Vagina (tissue), 2 donors: ENCODE data around the gene PSMC3IP. TPM values are rescaled to one million over a fixed set of nuclear protein-coding genes. Genes with fewer than 3 reads are reported as not detected.

ENCODE experiments used
- DNase-seq, 2 donors: peaks; one replicate each; pipeline ENCODE4 v3.0.0-alpha.2; 2017; ENCODE audit errors: extremely low spot score in 2 of 2
- H3K27ac ChIP-seq: fragments of 200-600 bp; sonication (generic); one replicate; pipeline ENCODE4 v1.5.1; 2019
- H3K27me3 ChIP-seq: fragments of 200-600 bp; sonication (generic); one replicate; pipeline ENCODE4 v1.5.1; 2019
- H3K36me3 ChIP-seq, 2 donors: fragments of 200-600 bp; sonication (generic); one replicate each; pipeline ENCODE4 v1.5.1; 2017 to 2019
- H3K4me1 ChIP-seq: fragments of 200-600 bp; sonication (generic); one replicate; pipeline ENCODE4 v1.5.1; 2019
- H3K4me3 ChIP-seq, 2 donors: fragments of 200-600 bp; sonication (generic); 1 replicate in 1 of 2; 2 replicates in 1 of 2; pipeline ENCODE4 v1.5.1; 2016 to 2019
- H3K9me3 ChIP-seq: fragments of 200-600 bp; sonication (generic); one replicate; pipeline ENCODE4 v1.5.1; 2019
- POLR2A ChIP-seq, 2 donors: fragments of 450-650 bp; IDR thresholded peaks; one replicate each; pipeline ENCODE4 v1.6.1; 2017; ENCODE audit warnings: antibody characterized with exemption in 2 of 2, mild to moderate bottlenecking in 2 of 2, moderate library complexity in 2 of 2
- POLR2AphosphoS5 ChIP-seq, 2 donors: sonication (generic); formaldehyde crosslinking; IDR thresholded peaks; one replicate each; pipeline ENCODE4 v1.9.0; 2017; ENCODE audit warnings: antibody characterized with exemption in 2 of 2, mild to moderate bottlenecking in 2 of 2, low read depth in 1 of 2; ENCODE audit not compliant: insufficient read depth in 1 of 2
- intact Hi-C: fragments of 100-400 bp; cut with DNase I; formaldehyde crosslinking; loops from one replicate; pipeline ENCODE4 v1.15.1; 2023
- total RNA-seq: library from RNA; depleted of rRNA; stranded (reverse); fragments of >200 nt; gene quantifications from one replicate; pipeline ENCODE4 v1.2.3, GENCODE V29; 2016
- TF ChIP-seq, protein P1 (sequence below), 3 experiments: fragments of 450-650 bp in 2 of 3; fragments of 200-600 bp in 1 of 3; sonication (generic) in 1 of 3; IDR thresholded peaks; one replicate each; pipeline ENCODE4 v1.5.1; 2017 to 2019; ENCODE audit warnings: antibody characterized with exemption in 3 of 3, mild to moderate bottlenecking in 2 of 3, moderate library complexity in 2 of 3

Gene PSMC3IP
- total RNA-seq, 1 donor from 2014 or later: 0.98 TPM

DNA sequence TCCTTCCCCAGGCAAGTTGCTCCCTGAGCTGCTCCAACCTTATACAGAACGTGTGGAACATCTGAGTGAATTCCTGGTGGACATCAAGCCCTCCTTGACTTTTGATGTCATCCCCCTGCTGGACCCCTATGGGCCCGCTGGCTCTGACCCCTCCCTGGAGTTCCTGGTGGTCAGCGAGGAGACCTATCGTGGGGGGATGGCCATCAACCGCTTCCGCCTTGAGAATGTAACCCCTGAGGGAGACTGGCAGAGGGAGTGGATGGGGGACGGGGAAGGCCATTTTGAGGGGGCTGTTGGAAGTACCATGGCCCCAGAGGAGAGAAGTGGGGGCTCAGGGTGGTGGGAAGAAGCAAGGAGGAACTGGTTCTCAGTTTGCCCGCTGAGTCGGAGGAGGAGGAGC, 13.6 kb downstream of the PSMC3IP start:
- intact Hi-C loops: no loop called here
- peaks cover 56% of the 10 kb centered on the region for H3K4me1 ChIP-seq
- H3K4me3 ChIP-seq: no peak overlapping the region
- H3K36me3 ChIP-seq: peaks cover 0 to 30% of the 10 kb centered on the region in 2 donors
- H3K27me3 ChIP-seq: no peaks in the 10 kb centered on the region
- no peak for DNase-seq
- TF ChIP-seq POLR2A (IDR thresholded peaks at IDR 0.05) (no peak), POLR2AphosphoS5 (IDR thresholded peaks at IDR 0.05; ENCODE audit: insufficient read depth in 1 of 2, low read depth in 1 of 2) (no peak)
- TF ChIP-seq, protein P1, sequence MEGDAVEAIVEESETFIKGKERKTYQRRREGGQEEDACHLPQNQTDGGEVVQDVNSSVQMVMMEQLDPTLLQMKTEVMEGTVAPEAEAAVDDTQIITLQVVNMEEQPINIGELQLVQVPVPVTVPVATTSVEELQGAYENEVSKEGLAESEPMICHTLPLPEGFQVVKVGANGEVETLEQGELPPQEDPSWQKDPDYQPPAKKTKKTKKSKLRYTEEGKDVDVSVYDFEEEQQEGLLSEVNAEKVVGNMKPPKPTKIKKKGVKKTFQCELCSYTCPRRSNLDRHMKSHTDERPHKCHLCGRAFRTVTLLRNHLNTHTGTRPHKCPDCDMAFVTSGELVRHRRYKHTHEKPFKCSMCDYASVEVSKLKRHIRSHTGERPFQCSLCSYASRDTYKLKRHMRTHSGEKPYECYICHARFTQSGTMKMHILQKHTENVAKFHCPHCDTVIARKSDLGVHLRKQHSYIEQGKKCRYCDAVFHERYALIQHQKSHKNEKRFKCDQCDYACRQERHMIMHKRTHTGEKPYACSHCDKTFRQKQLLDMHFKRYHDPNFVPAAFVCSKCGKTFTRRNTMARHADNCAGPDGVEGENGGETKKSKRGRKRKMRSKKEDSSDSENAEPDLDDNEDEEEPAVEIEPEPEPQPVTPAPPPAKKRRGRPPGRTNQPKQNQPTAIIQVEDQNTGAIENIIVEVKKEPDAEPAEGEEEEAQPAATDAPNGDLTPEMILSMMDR (IDR thresholded peaks at IDR 0.05): no peak
- H3K9me3 ChIP-seq: no peaks in the 10 kb centered on the region
- H3K27ac ChIP-seq: peak overlapping the region; percentile 8

DNA sequence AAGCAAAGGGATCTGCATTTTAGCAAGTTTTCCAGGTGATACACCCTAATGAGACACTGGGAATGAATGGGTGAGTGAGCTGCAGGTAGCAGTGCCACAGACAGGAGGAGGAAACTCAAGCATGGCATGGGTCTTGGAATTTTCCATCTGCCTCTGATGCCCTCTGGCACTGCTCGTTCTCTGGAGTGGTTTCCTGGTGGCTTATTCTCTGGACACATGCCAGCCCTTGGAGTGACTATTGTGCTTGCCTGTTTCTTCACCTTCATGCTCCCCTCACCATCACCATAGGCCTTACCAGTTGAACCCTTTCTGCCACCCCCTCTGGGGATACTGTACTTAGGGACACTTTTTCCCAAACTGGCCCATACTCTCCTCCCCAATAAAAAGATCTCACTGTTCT, 14.0 kb downstream of the PSMC3IP start:
- DNase-seq: no peak
- intact Hi-C loops: no loop called here
- TF ChIP-seq, protein P1 (IDR thresholded peaks at IDR 0.05): no peak
- no peak for TF ChIP-seq POLR2A (IDR thresholded peaks at IDR 0.05)
- Histone ChIP-seq H3K27ac (peak overlapping the region; percentile 8), H3K4me3 (peak overlapping the region in 1 of 2 donors; percentile 85), H3K4me1 (peaks cover 54% of the 10 kb centered on the region), H3K27me3 (no peaks in the 10 kb centered on the region), H3K9me3 (no peaks in the 10 kb centered on the region), H3K36me3 (peaks cover 0 to 26% of the 10 kb centered on the region in 2 donors)

- no peak for DNase-seq
- peaks cover 49% of the 10 kb centered on the region for H3K4me1 ChIP-seq
- peaks cover 0 to 22% of the 10 kb centered on the region in 2 donors for H3K36me3 ChIP-seq
- no peak for TF ChIP-seq POLR2AphosphoS5 (IDR thresholded peaks at IDR 0.05; ENCODE audit: insufficient read depth in 1 of 2, low read depth in 1 of 2)
- TF ChIP-seq, protein P1 (IDR thresholded peaks at IDR 0.05): no peak
- TF ChIP-seq POLR2A (IDR thresholded peaks at IDR 0.05): no peak
- H3K9me3 ChIP-seq: no peaks in the 10 kb centered on the region
- peak overlapping the region; percentile 84 to 85 for H3K4me3 ChIP-seq
- no peaks in the 10 kb centered on the region for H3K27me3 ChIP-seq
- intact Hi-C loops: no loop called here
- H3K27ac ChIP-seq: peak overlapping the region; percentile 84
Observed at GRCh38 chr17:42563143-42563509, 14.4 kb downstream of the PSMC3IP start.

- Histone ChIP-seq H3K36me3 (peaks cover 0 to 22% of the 10 kb centered on the region in 2 donors), H3K27ac (peak overlapping the region; percentile 84), H3K4me3 (peak overlapping the region; percentile 84 to 85), H3K4me1 (peaks cover 44% of the 10 kb centered on the region), H3K27me3 (no peaks in the 10 kb centered on the region), H3K9me3 (no peaks in the 10 kb centered on the region)
- no peak for TF ChIP-seq POLR2A (IDR thresholded peaks at IDR 0.05)
- TF ChIP-seq, protein P1 (IDR thresholded peaks at IDR 0.05): no peak
- no peak for TF ChIP-seq POLR2AphosphoS5 (IDR thresholded peaks at IDR 0.05; ENCODE audit: insufficient read depth in 1 of 2, low read depth in 1 of 2)
- intact Hi-C loops: no loop called here
- no peak for DNase-seq
Observed at GRCh38 chr17:42562388-42563142, 15.0 kb downstream of the PSMC3IP start.

DNA sequence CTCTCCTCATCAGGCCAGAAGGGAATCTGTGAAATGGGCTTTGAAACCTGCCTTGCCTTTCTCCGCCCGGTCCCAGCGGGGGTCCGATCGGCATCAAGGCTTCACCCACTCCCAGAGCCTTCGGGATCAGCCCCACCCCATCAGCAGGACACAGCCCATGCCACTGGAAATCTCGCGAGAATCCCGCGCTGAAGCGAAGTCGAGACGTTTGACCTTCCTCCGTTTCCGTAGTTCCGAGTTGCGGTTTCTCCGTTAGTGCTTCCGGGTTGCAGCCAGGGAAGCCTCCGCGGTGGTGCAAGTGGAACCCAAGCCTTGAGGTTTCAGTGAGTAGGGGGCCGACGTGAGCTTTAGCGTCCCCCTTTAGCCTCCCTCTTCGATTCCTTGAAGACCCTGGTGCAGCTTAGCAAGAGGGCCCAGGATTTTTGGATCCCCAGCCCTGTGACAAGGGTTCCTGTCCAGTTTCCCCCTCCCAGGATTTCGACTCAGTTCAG, 15.6 kb downstream of the PSMC3IP start, which contains the start of gene COASY:
Gene COASY (plus strand): TSS at position 252 of the 491 bp plus-strand sequence. CDS start 475 bp downstream, outside the sequence.
- TF ChIP-seq, protein P1 (IDR thresholded peaks at IDR 0.05): peak in 1 of 3 experiments; percentile 19
- TF ChIP-seq POLR2A (IDR thresholded peaks at IDR 0.05): no peak
- peak; percentile 87 to 98 for TF ChIP-seq POLR2AphosphoS5 (IDR thresholded peaks at IDR 0.05; ENCODE audit: insufficient read depth in 1 of 2, low read depth in 1 of 2)
- Histone ChIP-seq H3K36me3 (peaks cover 0 to 22% of the 10 kb centered on the region in 2 donors), H3K4me1 (peaks cover 40% of the 10 kb centered on the region), H3K9me3 (no peaks in the 10 kb centered on the region), H3K27ac (peak within 1 kb of the TSS; percentile 84), H3K4me3 (peak within 1 kb of the TSS; percentile 84 to 85), H3K27me3 (no peaks in the 10 kb centered on the region)
- DNase-seq: peak in 1 of 2 donors; percentile 95
- intact Hi-C loops: no loop called here
